Chondrocyte (in vitro differentiated cells): ENCODE results near the gene EIPR1. TPM values are rescaled to one million over a fixed set of nuclear protein-coding genes. Genes with fewer than 3 reads are reported as not detected.

Experiments used
- DNase-seq: peaks from one replicate; pipeline ENCODE4 v3.0.0; 2021; ENCODE audit warnings: mixed read lengths, low spot score
- H3K27ac Mint-ChIP-seq: one replicate; pipeline ENCODE4 v1.8.0; 2021; ENCODE audit warnings: mild to moderate bottlenecking, moderate library complexity, mixed read lengths; ENCODE audit not compliant: unreplicated experiment
- H3K27me3 Mint-ChIP-seq: 2 replicates; pipeline ENCODE4 v1.8.0; 2021; ENCODE audit warnings: low read depth, mixed read lengths
- H3K36me3 Mint-ChIP-seq: 2 replicates; pipeline ENCODE4 v1.8.0; 2021; ENCODE audit warnings: low read depth, mixed read lengths
- H3K4me1 Mint-ChIP-seq: 2 replicates; pipeline ENCODE4 v1.8.0; 2021; ENCODE audit warnings: low read depth, mild to moderate bottlenecking, mixed read lengths
- H3K4me3 Mint-ChIP-seq: one replicate; pipeline ENCODE4 v1.8.0; 2021; ENCODE audit warnings: mild to moderate bottlenecking, moderate library complexity, mixed read lengths; ENCODE audit not compliant: unreplicated experiment
- H3K9me3 Mint-ChIP-seq: 2 replicates; pipeline ENCODE4 v1.8.0; 2021; ENCODE audit warnings: low read depth, mixed read lengths
- CTCF ChIP-seq: fragments of 200-600 bp; sonication (generic); IDR thresholded peaks from 2 replicates; pipeline ENCODE4 v1.5.0; 2021; ENCODE audit warnings: antibody characterized with exemption, mild to moderate bottlenecking, moderate library complexity
- total RNA-seq: library from RNA; stranded (reverse); gene quantifications from 3 replicates; pipeline ENCODE4 v1.2.1, GENCODE V29; 2021

EIPR1 gene
- total RNA-seq, 1 donor from 2014 or later: 18.2 TPM

- no peak for TF ChIP-seq CTCF
- no peak overlapping the region for H3K27ac Mint-ChIP-seq
- no peaks in the 10 kb centered on the region for H3K27me3 Mint-ChIP-seq
- H3K4me3 Mint-ChIP-seq: no peak overlapping the region
- H3K4me1 Mint-ChIP-seq: no peaks in the 10 kb centered on the region
- peaks cover 7% of the 10 kb centered on the region for H3K36me3 Mint-ChIP-seq
- DNase-seq: peak; percentile 72
- H3K9me3 Mint-ChIP-seq: peaks cover 13% of the 10 kb centered on the region
Measured at GRCh38 chr2:3277748-3278520, 99.7 kb downstream of the EIPR1 start.

- no peak for TF ChIP-seq CTCF
- H3K9me3 Mint-ChIP-seq: peaks cover 13% of the 10 kb centered on the region
- peak; percentile 67 for DNase-seq
- no peak overlapping the region for H3K4me3 Mint-ChIP-seq
- H3K27me3 Mint-ChIP-seq: no peaks in the 10 kb centered on the region
- H3K36me3 Mint-ChIP-seq: peaks cover 7% of the 10 kb centered on the region
- H3K27ac Mint-ChIP-seq: no peak overlapping the region
- no peaks in the 10 kb centered on the region for H3K4me1 Mint-ChIP-seq
Measured at GRCh38 chr2:3277050-3277747, 100.4 kb downstream of the EIPR1 start.

- Mint-ChIP-seq H3K27ac (no peak overlapping the region), H3K9me3 (peaks cover 17% of the 10 kb centered on the region), H3K4me1 (no peaks in the 10 kb centered on the region), H3K27me3 (no peaks in the 10 kb centered on the region), H3K4me3 (no peak overlapping the region), H3K36me3 (peaks cover 12% of the 10 kb centered on the region)
- DNase-seq: no peak
- TF ChIP-seq CTCF: no peak
Measured at GRCh38 chr2:3272761-3273160, 104.9 kb downstream of the EIPR1 start.

- H3K4me3 Mint-ChIP-seq: no peak overlapping the region
- H3K27me3 Mint-ChIP-seq: no peaks in the 10 kb centered on the region
- no peaks in the 10 kb centered on the region for H3K4me1 Mint-ChIP-seq
- peaks cover 10% of the 10 kb centered on the region for H3K9me3 Mint-ChIP-seq
- H3K36me3 Mint-ChIP-seq: peaks cover 9% of the 10 kb centered on the region
- no peak for DNase-seq
- TF ChIP-seq CTCF: no peak
- no peak overlapping the region for H3K27ac Mint-ChIP-seq
Measured at GRCh38 chr2:3270095-3270478, 107.5 kb downstream of the EIPR1 start.

- no peaks in the 10 kb centered on the region for H3K4me1 Mint-ChIP-seq
- peaks cover 8% of the 10 kb centered on the region for H3K36me3 Mint-ChIP-seq
- no peak for DNase-seq
- H3K27me3 Mint-ChIP-seq: no peaks in the 10 kb centered on the region
- H3K4me3 Mint-ChIP-seq: no peak overlapping the region
- H3K9me3 Mint-ChIP-seq: peaks cover 5% of the 10 kb centered on the region
- no peak overlapping the region for H3K27ac Mint-ChIP-seq
- no peak for TF ChIP-seq CTCF
Measured at GRCh38 chr2:3269425-3270094, 108.1 kb downstream of the EIPR1 start.
